PC-9 (cell line): ENCODE results near the gene CHI3L1.

Source experiments
- EZH2 ChIP-seq: fragments of 200-600 bp; sonication (generic); IDR thresholded peaks from 2 replicates; pipeline ENCODE4 v1.8.0; 2017; ENCODE audit warnings: antibody characterized with exemption, low read depth
- TF ChIP-seq, protein P1 (sequence below): fragments of 200-600 bp; sonication (generic); conservative IDR thresholded peaks from 2 replicates; pipeline ENCODE4 v1.6.1; 2017; ENCODE audit warnings: mixed run types, antibody characterized with exemption, mild to moderate bottlenecking, moderate library complexity

DNA sequence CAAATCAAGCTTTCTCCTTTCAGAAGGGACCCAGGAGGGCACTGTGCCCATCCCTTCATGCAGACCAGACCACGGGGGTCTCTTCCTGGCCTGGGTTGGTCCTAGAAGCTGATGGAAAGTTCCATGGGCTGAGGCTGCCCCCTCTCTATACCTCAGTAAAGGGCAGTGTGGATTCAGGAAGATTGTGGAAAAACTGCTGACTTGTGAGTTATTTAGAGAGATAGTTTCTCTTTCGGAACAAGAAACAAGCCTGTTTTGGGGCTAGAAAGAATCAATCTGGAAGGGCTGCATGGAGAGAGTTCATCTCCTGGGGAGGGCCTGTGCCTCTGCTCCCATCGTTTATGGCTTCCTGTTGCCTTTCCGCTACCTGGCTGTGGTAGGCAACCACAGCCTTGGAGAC is 42.2 kb upstream of the CHI3L1 start:
- TF ChIP-seq, protein P1, sequence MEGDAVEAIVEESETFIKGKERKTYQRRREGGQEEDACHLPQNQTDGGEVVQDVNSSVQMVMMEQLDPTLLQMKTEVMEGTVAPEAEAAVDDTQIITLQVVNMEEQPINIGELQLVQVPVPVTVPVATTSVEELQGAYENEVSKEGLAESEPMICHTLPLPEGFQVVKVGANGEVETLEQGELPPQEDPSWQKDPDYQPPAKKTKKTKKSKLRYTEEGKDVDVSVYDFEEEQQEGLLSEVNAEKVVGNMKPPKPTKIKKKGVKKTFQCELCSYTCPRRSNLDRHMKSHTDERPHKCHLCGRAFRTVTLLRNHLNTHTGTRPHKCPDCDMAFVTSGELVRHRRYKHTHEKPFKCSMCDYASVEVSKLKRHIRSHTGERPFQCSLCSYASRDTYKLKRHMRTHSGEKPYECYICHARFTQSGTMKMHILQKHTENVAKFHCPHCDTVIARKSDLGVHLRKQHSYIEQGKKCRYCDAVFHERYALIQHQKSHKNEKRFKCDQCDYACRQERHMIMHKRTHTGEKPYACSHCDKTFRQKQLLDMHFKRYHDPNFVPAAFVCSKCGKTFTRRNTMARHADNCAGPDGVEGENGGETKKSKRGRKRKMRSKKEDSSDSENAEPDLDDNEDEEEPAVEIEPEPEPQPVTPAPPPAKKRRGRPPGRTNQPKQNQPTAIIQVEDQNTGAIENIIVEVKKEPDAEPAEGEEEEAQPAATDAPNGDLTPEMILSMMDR = no peak
- no peak for TF ChIP-seq EZH2
